HCT116 (cell line): ENCODE measurements around the gene KCNH5. TPM values are rescaled to one million over a fixed set of nuclear protein-coding genes. Genes with fewer than 3 reads are reported as not detected.

Experiments
- ATAC-seq: fragments of 200-7000 bp; cut with Tn5 transposase; 2 replicates; pipeline ENCODE4 v1.9.1; 2020; ENCODE audit warnings: mild to moderate bottlenecking, moderate library complexity
- BruUV-seq: library from RNA; stranded (reverse); fragments of 400-500 nt; replicated peaks from 2 replicates; lab custom pipeline; 2021; lab: Mats Ljungman, UMichigan
- CTCF ChIA-PET: fragments of 300-600 bp; sonication (Branson Sonifier 250); formaldehyde crosslinking; loops from one replicate; lab custom pipeline; 2021; ENCODE audit warnings: antibody characterized with exemption; lab: Charles Lee
- POLR2A ChIA-PET: fragments of 300-600, 350-600 bp; sonication (Branson Sonifier 250); formaldehyde crosslinking; loops from one replicate; lab custom pipeline; 2021; ENCODE audit warnings: antibody characterized with exemption; lab: Charles Lee
- RAD21 ChIA-PET, 2 experiments: fragments of 300-600 bp; sonication (Branson Sonifier 250); formaldehyde crosslinking; loops; one replicate each; lab custom pipeline; 2023; ENCODE audit warnings: low total read pairs in 2 of 2; ENCODE audit not compliant: uncharacterized antibody in 2 of 2, unreplicated experiment in 2 of 2, low non-redundant PET in 1 of 2; lab: Charles Lee
- DNase-seq: peaks from one replicate; pipeline ENCODE4 v3.0.0-alpha.2; 2010; ENCODE audit warnings: low read depth, low spot score
- H2AFZ ChIP-seq: fragments of 200-600 bp; shearing (Covaris generic), sonication (generic); 2 replicates; pipeline ENCODE4 v1.6.1; 2017; ENCODE audit warnings: low read depth, mixed run types, mixed read lengths, antibody characterized with exemption, low read length; ENCODE audit not compliant: poor library complexity, severe bottlenecking
- H3K27ac ChIP-seq: 2 replicates; pipeline ENCODE4 v1.5.1; 2012; ENCODE audit warnings: low read depth, low read length
- H3K27me3 ChIP-seq: fragments of 200-600 bp; sonication (generic); 2 replicates; pipeline ENCODE4 v1.6.1; 2016; ENCODE audit warnings: mixed run types, low read length, mixed read lengths; ENCODE audit not compliant: insufficient read depth
- H3K36me3 ChIP-seq, 2 experiments: fragments of 200-500 bp in 1 of 2; fragments of 200-600 bp in 1 of 2; sonication (Bioruptor generic) in 1 of 2; sonication (generic) in 1 of 2; 2 replicates each; pipeline versions ENCODE4 v1.5.1 to v1.6.1; 2014 to 2016; ENCODE audit warnings: low read length in 2 of 2, inconsistent platforms in 1 of 2, mixed read lengths in 1 of 2, mixed run types in 1 of 2; ENCODE audit not compliant: insufficient read depth in 2 of 2, control insufficient read depth in 1 of 2
- H3K4me1 ChIP-seq, 2 experiments: fragments of 200-600 bp in 1 of 2; sonication (generic) in 1 of 2; 2 replicates each; pipeline versions ENCODE4 v1.5.1 to v1.6.1; 2012 to 2017; ENCODE audit warnings: low read length in 2 of 2, inconsistent platforms in 1 of 2, mild to moderate bottlenecking in 1 of 2, mixed read lengths in 1 of 2, mixed run types in 1 of 2, moderate library complexity in 1 of 2; ENCODE audit not compliant: insufficient read depth in 2 of 2, control insufficient read depth in 1 of 2
- H3K4me2 ChIP-seq: fragments of 200-600 bp; sonication (generic); 2 replicates; pipeline ENCODE4 v1.6.1; 2017; ENCODE audit warnings: mixed run types, low read length, mixed read lengths
- H3K4me3 ChIP-seq, 2 experiments: fragments of 200-600 bp in 1 of 2; sonication (generic) in 1 of 2; replicated peaks in 1 of 2; 2 replicates each; pipeline ENCODE4 v1.5.1; 2011 to 2016; ENCODE audit warnings: low read length in 2 of 2, control low read depth in 1 of 2, low read depth in 1 of 2, mild to moderate bottlenecking in 1 of 2, mixed read lengths in 1 of 2, mixed run types in 1 of 2
- H3K79me2 ChIP-seq: fragments of 200-600 bp; sonication (generic); 2 replicates; pipeline ENCODE4 v1.6.1; 2017; ENCODE audit warnings: mild to moderate bottlenecking, mixed run types, low read length, moderate library complexity, mixed read lengths; ENCODE audit not compliant: insufficient read depth
- H3K9ac ChIP-seq: fragments of 200-600 bp; sonication (generic); 2 replicates; pipeline ENCODE4 v1.6.1; 2016; ENCODE audit warnings: low read length, mixed read lengths
- H3K9me2 ChIP-seq: fragments of 200-600 bp; sonication (generic), shearing (Covaris generic); 2 replicates; pipeline ENCODE4 v1.6.1; 2017; ENCODE audit warnings: mixed run types, mild to moderate bottlenecking, moderate library complexity; ENCODE audit not compliant: insufficient read depth
- H3K9me3 ChIP-seq, 2 experiments: fragments of 200-500 bp in 1 of 2; fragments of 200-600 bp in 1 of 2; sonication (Bioruptor generic) in 1 of 2; sonication (generic) in 1 of 2; 2 replicates each; pipeline ENCODE4 v1.6.1; 2014 to 2017; ENCODE audit warnings: low read length in 2 of 2, mixed read lengths in 2 of 2, inconsistent platforms in 1 of 2, low read depth in 1 of 2, mild to moderate bottlenecking in 1 of 2, mixed run types in 1 of 2, moderate library complexity in 1 of 2; ENCODE audit not compliant: control insufficient read depth in 1 of 2, insufficient read depth in 1 of 2
- H4K20me1 ChIP-seq: fragments of 200-600 bp; sonication (generic), shearing (Covaris generic); 2 replicates; pipeline ENCODE4 v1.6.1; 2017; ENCODE audit warnings: mixed run types, mild to moderate bottlenecking, moderate library complexity; ENCODE audit not compliant: insufficient read depth
- ATF3 ChIP-seq: IDR thresholded peaks from 2 replicates; pipeline ENCODE4 v1.6.1; 2012
- CEBPB ChIP-seq: IDR thresholded peaks from 2 replicates; pipeline ENCODE4 v1.6.1; 2012; ENCODE audit warnings: low read depth
- CTCF ChIP-seq, 3 experiments: fragments of 200-600 bp in 1 of 3; sonication (generic) in 1 of 3; IDR thresholded peaks in 2 of 3; conservative IDR thresholded peaks in 1 of 3; 2 replicates each; pipeline ENCODE4 v1.5.1; 2012 to 2017; ENCODE audit warnings: low read depth in 2 of 3, low read length in 2 of 3, antibody characterized with exemption in 1 of 3, borderline replicate concordance in 1 of 3, control low read depth in 1 of 3, mild to moderate bottlenecking in 1 of 3, mixed read lengths in 1 of 3, mixed run types in 1 of 3, moderate library complexity in 1 of 3; ENCODE audit not compliant: insufficient read depth in 1 of 3
- EGR1 ChIP-seq: IDR thresholded peaks from 2 replicates; pipeline ENCODE4 v1.6.1; 2012; ENCODE audit warnings: low read depth
- ELF1 ChIP-seq: IDR thresholded peaks from 2 replicates; pipeline ENCODE4 v1.6.1; 2012; ENCODE audit warnings: low read depth, borderline replicate concordance
- EZH2 ChIP-seq: fragments of 200-600 bp; sonication (generic); IDR thresholded peaks from 2 replicates; pipeline ENCODE4 v1.6.1; 2017; ENCODE audit warnings: antibody characterized with exemption, mixed run types
- EZH2phosphoT487 ChIP-seq: fragments of 200-600 bp; IDR thresholded peaks from 2 replicates; pipeline ENCODE4 v1.6.1; 2018; ENCODE audit warnings: antibody characterized with exemption, borderline replicate concordance
- FOSL1 ChIP-seq: IDR thresholded peaks from 2 replicates; pipeline ENCODE4 v1.6.1; 2012; ENCODE audit warnings: low read depth
- JUND ChIP-seq: IDR thresholded peaks from 2 replicates; pipeline ENCODE4 v1.6.1; 2012
- POLR2A ChIP-seq: IDR thresholded peaks from 2 replicates; pipeline ENCODE4 v1.7.0; 2011; ENCODE audit warnings: borderline replicate concordance; ENCODE audit not compliant: insufficient read depth, insufficient read length; ENCODE audit errors: extremely low read depth
- REST ChIP-seq: IDR thresholded peaks from 2 replicates; pipeline ENCODE4 v1.6.1; 2012; ENCODE audit warnings: low read depth
- SIN3A ChIP-seq: IDR thresholded peaks from 2 replicates; pipeline ENCODE4 v1.6.1; 2012; ENCODE audit warnings: low read depth
- SP1 ChIP-seq: IDR thresholded peaks from 2 replicates; pipeline ENCODE4 v1.6.1; 2012; ENCODE audit warnings: low read depth
- SRF ChIP-seq: IDR thresholded peaks from 2 replicates; pipeline ENCODE4 v1.6.1; 2012; ENCODE audit warnings: low read depth
- TCF7L2 ChIP-seq: IDR thresholded peaks from 2 replicates; pipeline ENCODE4 v1.7.0; 2011; ENCODE audit warnings: borderline replicate concordance, inconsistent platforms; ENCODE audit not compliant: insufficient read depth, insufficient read length; ENCODE audit errors: extremely low read depth
- YY1 ChIP-seq: IDR thresholded peaks from 2 replicates; pipeline ENCODE4 v1.6.1; 2011; ENCODE audit warnings: low read length, low read depth, moderate library complexity, mild to moderate bottlenecking; ENCODE audit not compliant: insufficient replicate concordance; ENCODE audit errors: extremely low read depth
- ZFX ChIP-seq: fragments of 450-650 bp; IDR thresholded peaks from 2 replicates; pipeline ENCODE4 v1.6.1; 2017
- ZNF274 ChIP-seq: fragments of 200-500 bp; sonication (Bioruptor generic); IDR thresholded peaks from 2 replicates; pipeline ENCODE4 v1.6.1; 2014; ENCODE audit warnings: mild to moderate bottlenecking, low read depth, low read length, inconsistent platforms
- intact Hi-C: fragments of 100-400 bp; cut with micrococcal nuclease; formaldehyde crosslinking; loops from 2 replicates; pipeline ENCODE4 v1.10.0; 2022
- total RNA-seq: library from RNA; stranded (reverse); gene quantifications from one replicate; pipeline ENCODE4 v1.2.1, GENCODE V29; 2021; ENCODE audit not compliant: unreplicated experiment
- TF ChIP-seq, protein P1 (sequence below): IDR thresholded peaks from 2 replicates; pipeline ENCODE4 v1.6.1; 2012

Gene KCNH5
- total RNA-seq, 1 experiment from 2014 or later = not detected

- Histone ChIP-seq H3K4me1 (no peaks in the 10 kb centered on the region), H3K27ac (no peak overlapping the region), H2AFZ (no peak overlapping the region), H3K9me3 (peaks cover 0 to 7% of the 10 kb centered on the region in 2 experiments; a peak in 1 of 4 replicates), H3K36me3 (no peaks in the 10 kb centered on the region), H4K20me1 (no peaks in the 10 kb centered on the region), H3K4me2 (no peak overlapping the region), H3K79me2 (no peaks in the 10 kb centered on the region), H3K4me3 (no peak overlapping the region), H3K27me3 (no peaks in the 10 kb centered on the region), H3K9me2 (no peaks in the 10 kb centered on the region), H3K9ac (no peak overlapping the region)
- DNase-seq (no peak), ATAC-seq (no peak)
- intact Hi-C loops = no loop called here
- TF ChIP-seq CTCF (IDR thresholded peaks at IDR 0.05 in 2 of 3, conservative IDR thresholded peaks at IDR 0.05 in 1 of 3; ENCODE audit: borderline replicate concordance in 1 of 3, insufficient read depth in 1 of 3, low read depth in 2 of 3, low read length in 2 of 3) (no peak), ZNF274 (no peak), FOSL1 (no peak), ZFX (no peak), TCF7L2 (no peak), EZH2 (no peak), POLR2A (no peak), CEBPB (no peak), EZH2phosphoT487 (no peak), YY1 (no peak), SRF (no peak), JUND (no peak), EGR1 (no peak), ELF1 (no peak), SIN3A (no peak), SP1 (no peak), ATF3 (no peak), REST (no peak)
- TF ChIP-seq, protein P1, sequence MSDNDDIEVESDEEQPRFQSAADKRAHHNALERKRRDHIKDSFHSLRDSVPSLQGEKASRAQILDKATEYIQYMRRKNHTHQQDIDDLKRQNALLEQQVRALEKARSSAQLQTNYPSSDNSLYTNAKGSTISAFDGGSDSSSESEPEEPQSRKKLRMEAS = no peak
- CTCF ChIA-PET = no interaction called here
- no TSS peak for BruUV-seq
- POLR2A ChIA-PET = no interaction called here
- RAD21 ChIA-PET = no interaction called here
Measured at GRCh38 chr14:62957562-62957961, 87.7 kb downstream of the KCNH5 start.
